SK-N-SH treated with all-trans-retinoic acid at 6 μM for 48 hours (cell line): ENCODE results near the gene LRCOL1.

Experiments
- ARNTL ChIP-seq: fragments of 450-650 bp; formaldehyde crosslinking; IDR thresholded peaks from 2 replicates; pipeline ENCODE4 v1.5.0; 2020; ENCODE audit warnings: low read depth, mild to moderate bottlenecking, moderate library complexity, borderline replicate concordance
- CSDC2 ChIP-seq: fragments of 250-450 bp; sonication (Bioruptor Pico); IDR thresholded peaks from 2 replicates; pipeline ENCODE4 v1.5.0; 2020; ENCODE audit warnings: mild to moderate bottlenecking, moderate library complexity
- ESRRG ChIP-seq: fragments of 250-450 bp; sonication (Bioruptor Pico); IDR thresholded peaks from 2 replicates; pipeline ENCODE4 v1.6.1; 2021; ENCODE audit warnings: mild to moderate bottlenecking
- GLIS3 ChIP-seq: fragments of 250-450 bp; sonication (Bioruptor Pico); IDR thresholded peaks from 2 replicates; pipeline ENCODE4 v1.5.0; 2020; ENCODE audit warnings: mild to moderate bottlenecking, moderate library complexity
- ISL1 ChIP-seq: fragments of 250-450 bp; sonication (Bioruptor Pico); IDR thresholded peaks from 2 replicates; pipeline ENCODE4 v2.1.2; 2022; ENCODE audit warnings: mild to moderate bottlenecking, moderate library complexity
- OSR1 ChIP-seq: fragments of 250-450 bp; sonication (Bioruptor Pico); IDR thresholded peaks from 2 replicates; pipeline ENCODE4 v1.8.0; 2022; ENCODE audit warnings: moderate library complexity, mild to moderate bottlenecking, inconsistent platforms
- RARB ChIP-seq: fragments of 250-450 bp; sonication (Bioruptor Pico); IDR thresholded peaks from 2 replicates; pipeline ENCODE4 v1.8.0; 2021; ENCODE audit warnings: mild to moderate bottlenecking, moderate library complexity
- ZFP3 ChIP-seq: fragments of 250-450 bp; sonication (Bioruptor Pico); IDR thresholded peaks from 2 replicates; pipeline ENCODE4 v1.5.0; 2020; ENCODE audit warnings: mild to moderate bottlenecking, moderate library complexity
- ZNF8 ChIP-seq: fragments of 450-650 bp; formaldehyde crosslinking; IDR thresholded peaks from 2 replicates; pipeline ENCODE4 v1.5.0; 2020; ENCODE audit warnings: mild to moderate bottlenecking, moderate library complexity
- TF ChIP-seq, protein P1 (sequence below): fragments of 250-450 bp; sonication (Bioruptor Pico); IDR thresholded peaks from 2 replicates; pipeline ENCODE4 v1.5.1; 2021; ENCODE audit warnings: mild to moderate bottlenecking, moderate library complexity
- TF ChIP-seq, protein P2 (sequence below): fragments of 250-450 bp; sonication (Bioruptor Pico); IDR thresholded peaks from 2 replicates; pipeline ENCODE4 v1.5.1; 2020; ENCODE audit warnings: low read depth, mild to moderate bottlenecking, moderate library complexity
- TF ChIP-seq, protein P3 (sequence below): fragments of 250-450 bp; sonication (Bioruptor Pico); IDR thresholded peaks from 2 replicates; pipeline ENCODE4 v1.8.0; 2020; ENCODE audit warnings: mild to moderate bottlenecking, moderate library complexity, borderline replicate concordance

DNA sequence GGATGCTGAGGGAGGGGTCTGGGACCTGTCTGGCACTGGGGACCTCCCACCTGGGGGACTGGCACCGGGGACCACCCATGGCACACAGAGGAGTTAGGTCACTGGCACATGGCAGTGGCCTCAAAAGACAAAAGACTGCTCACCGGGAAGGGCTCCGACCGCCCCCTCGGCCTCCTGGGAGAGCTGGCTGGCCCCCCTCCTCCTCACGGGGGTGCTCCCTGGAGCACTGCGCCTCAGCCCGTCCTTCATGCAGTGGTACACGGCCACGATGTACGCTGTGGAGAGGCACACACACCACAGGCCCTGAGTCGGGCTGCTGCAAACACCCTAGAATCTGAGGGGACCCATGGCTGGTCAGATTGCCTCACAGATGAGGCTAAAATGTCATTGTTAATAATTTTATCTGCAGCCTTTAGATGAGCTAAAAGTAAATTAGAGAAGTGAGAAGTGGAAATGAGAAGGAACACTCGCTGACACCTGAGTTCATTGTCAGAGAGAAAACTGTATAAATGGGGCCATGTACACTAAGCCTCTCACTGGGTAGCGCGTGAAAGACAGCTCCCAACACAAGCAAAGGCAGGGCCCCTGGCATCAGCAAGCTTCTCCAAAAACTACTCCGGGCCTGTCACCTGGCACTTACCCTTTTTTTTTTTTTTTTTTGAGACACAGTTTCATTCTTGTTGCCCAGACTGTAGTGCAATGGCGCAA is 22.3 kb upstream of the LRCOL1 start:
- TF ChIP-seq OSR1 (CRISPR knock-in tag), result no peak
- TF ChIP-seq ISL1 (CRISPR knock-in tag), result no peak
- no peak for TF ChIP-seq ARNTL (CRISPR knock-in tag)
- TF ChIP-seq ZNF8 (CRISPR knock-in tag), result no peak
- no peak for TF ChIP-seq ZFP3 (CRISPR knock-in tag)
- no peak for TF ChIP-seq GLIS3 (CRISPR knock-in tag)
- TF ChIP-seq, protein P1, sequence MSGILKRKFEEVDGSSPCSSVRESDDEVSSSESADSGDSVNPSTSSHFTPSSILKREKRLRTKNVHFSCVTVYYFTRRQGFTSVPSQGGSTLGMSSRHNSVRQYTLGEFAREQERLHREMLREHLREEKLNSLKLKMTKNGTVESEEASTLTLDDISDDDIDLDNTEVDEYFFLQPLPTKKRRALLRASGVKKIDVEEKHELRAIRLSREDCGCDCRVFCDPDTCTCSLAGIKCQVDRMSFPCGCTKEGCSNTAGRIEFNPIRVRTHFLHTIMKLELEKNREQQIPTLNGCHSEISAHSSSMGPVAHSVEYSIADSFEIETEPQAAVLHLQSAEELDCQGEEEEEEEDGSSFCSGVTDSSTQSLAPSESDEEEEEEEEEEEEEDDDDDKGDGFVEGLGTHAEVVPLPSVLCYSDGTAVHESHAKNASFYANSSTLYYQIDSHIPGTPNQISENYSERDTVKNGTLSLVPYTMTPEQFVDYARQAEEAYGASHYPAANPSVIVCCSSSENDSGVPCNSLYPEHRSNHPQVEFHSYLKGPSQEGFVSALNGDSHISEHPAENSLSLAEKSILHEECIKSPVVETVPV (CRISPR knock-in tag), result no peak
- TF ChIP-seq, protein P2, sequence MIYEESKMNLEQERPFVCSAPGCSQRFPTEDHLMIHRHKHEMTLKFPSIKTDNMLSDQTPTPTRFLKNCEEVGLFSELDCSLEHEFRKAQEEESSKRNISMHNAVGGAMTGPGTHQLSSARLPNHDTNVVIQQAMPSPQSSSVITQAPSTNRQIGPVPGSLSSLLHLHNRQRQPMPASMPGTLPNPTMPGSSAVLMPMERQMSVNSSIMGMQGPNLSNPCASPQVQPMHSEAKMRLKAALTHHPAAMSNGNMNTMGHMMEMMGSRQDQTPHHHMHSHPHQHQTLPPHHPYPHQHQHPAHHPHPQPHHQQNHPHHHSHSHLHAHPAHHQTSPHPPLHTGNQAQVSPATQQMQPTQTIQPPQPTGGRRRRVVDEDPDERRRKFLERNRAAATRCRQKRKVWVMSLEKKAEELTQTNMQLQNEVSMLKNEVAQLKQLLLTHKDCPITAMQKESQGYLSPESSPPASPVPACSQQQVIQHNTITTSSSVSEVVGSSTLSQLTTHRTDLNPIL, result no peak
- no peak for TF ChIP-seq ESRRG
- TF ChIP-seq RARB, result no peak
- TF ChIP-seq CSDC2 (CRISPR knock-in tag), result no peak
- TF ChIP-seq, protein P3, sequence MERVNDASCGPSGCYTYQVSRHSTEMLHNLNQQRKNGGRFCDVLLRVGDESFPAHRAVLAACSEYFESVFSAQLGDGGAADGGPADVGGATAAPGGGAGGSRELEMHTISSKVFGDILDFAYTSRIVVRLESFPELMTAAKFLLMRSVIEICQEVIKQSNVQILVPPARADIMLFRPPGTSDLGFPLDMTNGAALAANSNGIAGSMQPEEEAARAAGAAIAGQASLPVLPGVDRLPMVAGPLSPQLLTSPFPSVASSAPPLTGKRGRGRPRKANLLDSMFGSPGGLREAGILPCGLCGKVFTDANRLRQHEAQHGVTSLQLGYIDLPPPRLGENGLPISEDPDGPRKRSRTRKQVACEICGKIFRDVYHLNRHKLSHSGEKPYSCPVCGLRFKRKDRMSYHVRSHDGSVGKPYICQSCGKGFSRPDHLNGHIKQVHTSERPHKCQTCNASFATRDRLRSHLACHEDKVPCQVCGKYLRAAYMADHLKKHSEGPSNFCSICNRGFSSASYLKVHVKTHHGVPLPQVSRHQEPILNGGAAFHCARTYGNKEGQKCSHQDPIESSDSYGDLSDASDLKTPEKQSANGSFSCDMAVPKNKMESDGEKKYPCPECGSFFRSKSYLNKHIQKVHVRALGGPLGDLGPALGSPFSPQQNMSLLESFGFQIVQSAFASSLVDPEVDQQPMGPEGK (CRISPR knock-in tag), result no peak
